Stimulated activated CD8-positive, alpha-beta memory T cell treated with anti-CD3 and anti-CD28 coated beads, Interleukin-4, amount 100 ng/mL, for 4 hours (primary cell): ENCODE measurements around the gene SECISBP2.
"Not testable (repeated sequence)": the region's sequence is repeated elsewhere in the genome, so short reads cannot be mapped to it uniquely, and the experiment has no call there.

Experiments
- DNase-seq, 2 donors: peaks; one replicate each; pipeline ENCODE4 v3.0.0-alpha.2; 2020; ENCODE audit warnings: low read depth in 2 of 2, low spot score in 1 of 2

Gene SECISBP2

GRCh38 chr9:89363921-89364665, 45.8 kb downstream of the SECISBP2 start:
- DNase-seq, result no peak

DNA sequence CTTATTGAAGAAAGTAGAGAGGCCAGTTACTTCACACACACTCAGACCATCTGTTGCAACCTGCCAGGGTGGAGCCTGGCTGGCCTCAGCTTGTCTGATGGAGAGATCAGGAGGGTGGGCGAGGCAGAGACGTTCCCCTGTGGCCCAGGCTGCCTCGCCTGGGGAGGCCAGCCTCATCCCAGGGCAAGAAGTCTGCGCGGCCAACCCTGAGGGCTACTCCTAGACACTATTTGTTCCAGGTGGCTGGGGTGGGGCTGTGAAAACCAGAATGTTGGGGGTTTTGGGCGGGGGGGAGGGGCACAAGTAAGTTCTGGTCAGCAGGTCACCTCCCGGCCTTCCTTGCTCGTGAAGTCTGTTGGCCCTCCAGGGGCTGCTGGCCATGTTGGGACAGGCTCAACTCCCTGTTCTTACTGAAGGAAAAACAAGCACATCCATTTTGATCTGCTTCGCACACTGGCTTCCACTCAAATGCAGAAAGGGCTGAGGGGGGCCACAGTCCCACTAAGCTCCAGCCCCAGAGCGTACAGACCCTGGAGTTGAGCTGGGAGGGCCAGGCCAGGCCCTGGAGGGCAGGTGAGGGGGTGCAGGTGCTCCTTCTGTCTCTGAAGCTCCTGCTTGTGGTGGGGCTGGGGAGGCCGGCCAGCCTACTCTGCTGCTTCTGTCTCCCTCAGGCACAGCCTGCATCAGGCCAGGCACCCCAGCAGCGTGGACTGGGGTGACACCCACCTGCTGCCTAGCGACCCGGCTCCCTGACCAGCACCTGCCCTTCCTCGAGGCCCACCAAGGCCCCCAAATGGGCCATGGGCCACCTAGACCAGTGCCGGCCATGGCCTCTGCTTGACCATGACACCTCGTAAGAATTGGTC, 46.6 kb downstream of the SECISBP2 start:
- no peak for DNase-seq

DNA sequence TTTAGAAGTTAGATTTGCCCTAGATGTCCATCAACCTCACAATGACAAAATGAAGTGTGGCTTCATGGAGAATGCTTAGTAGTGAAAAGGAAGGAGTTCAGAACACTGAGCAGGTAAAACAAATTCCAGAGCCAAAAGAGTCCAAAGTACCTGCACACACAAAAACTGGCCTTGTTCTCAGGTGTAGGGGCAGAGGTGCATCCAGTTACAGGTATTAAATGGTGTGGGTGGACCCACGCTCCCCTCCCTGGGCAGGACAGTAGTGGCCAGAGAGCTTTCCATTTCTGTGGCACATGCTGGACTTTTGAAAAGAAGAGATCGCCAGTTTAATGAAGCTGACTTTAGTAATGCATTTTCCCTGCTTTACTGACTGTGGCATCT, 47.2 kb downstream of the SECISBP2 start:
- no peak for DNase-seq

GRCh38 chr9:89366711-89367110, 48.4 kb downstream of the SECISBP2 start:
- no peak for DNase-seq

DNA sequence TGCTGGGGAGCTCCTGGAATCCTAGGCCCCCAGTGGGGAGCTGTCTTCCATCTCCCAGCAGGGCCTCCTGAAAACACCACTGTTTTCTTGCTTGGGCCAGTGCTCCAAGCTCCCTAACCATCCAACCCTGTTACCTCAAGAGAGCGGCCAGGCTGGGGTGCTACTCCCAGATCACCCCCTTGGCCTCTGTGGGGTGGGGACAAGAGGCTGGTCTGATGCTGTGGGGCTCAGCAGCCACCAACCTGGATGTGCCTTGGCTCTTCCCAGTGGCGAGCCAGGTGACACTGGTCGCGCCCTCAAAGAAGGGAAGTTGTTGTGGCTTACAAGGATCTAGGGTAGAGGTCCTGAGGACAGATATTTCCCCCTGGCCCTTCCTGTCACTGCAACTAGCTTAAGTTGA, 49.0 kb downstream of the SECISBP2 start:
- no peak for DNase-seq

GRCh38 chr9:89367726-89368437, 49.6 kb downstream of the SECISBP2 start:
- DNase-seq, result no peak

DNA sequence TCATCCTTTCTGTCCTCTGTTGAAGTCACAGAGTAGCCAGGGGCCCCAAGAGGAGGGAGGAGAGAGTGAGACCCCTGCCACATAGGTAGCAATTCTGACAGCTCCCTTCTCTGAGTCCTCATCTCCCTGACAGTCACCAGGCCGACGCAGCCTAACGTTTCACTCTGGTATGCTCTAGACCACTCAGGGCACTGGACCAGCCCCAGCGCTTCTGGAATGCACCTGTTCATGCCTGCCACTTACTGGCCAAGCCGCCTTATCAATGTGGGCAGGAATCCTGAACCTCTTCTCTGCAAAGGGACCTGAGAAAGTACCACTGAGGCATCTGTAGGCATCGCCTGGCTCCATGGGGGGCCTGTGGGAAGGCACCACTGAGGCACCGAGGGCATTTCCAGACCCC, 50.2 kb downstream of the SECISBP2 start:
- DNase-seq, result no peak

- no peak for DNase-seq
Measured at GRCh38 chr9:89368978-89369377, 50.7 kb downstream of the SECISBP2 start.

- DNase-seq, result no peak
Measured at GRCh38 chr9:89370593-89370992, 52.3 kb downstream of the SECISBP2 start.

DNA sequence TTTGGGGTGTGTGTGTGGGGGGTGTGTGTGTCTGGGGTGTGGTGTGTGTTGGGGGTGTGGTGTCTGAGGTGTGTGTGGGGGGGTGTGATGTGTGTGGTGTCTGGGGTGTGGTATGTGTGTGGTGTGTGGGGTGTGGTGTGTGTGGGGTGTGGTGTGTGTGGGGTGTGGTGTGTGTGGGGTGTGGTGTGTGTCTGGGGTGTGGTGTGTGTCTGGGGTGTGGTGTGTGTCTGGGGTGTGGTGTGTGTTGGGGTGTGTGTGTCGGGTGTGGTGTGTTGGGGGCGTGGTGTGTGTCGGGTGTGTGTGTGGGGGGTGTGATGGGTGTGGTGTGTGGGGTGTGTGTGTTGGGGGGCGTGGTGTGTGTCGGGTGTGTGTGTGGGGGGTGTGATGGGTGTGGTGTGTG, 53.5 kb downstream of the SECISBP2 start:
- DNase-seq, result not testable (repeated sequence)

GRCh38 chr9:89372230-89372816, 54.0 kb downstream of the SECISBP2 start:
- peak in 1 of 2 donors; percentile 32 for DNase-seq

- DNase-seq, result no peak
Measured at GRCh38 chr9:89372979-89373378, 54.7 kb downstream of the SECISBP2 start.

GRCh38 chr9:89374176-89374575, 55.9 kb downstream of the SECISBP2 start:
- DNase-seq, result no peak

DNA sequence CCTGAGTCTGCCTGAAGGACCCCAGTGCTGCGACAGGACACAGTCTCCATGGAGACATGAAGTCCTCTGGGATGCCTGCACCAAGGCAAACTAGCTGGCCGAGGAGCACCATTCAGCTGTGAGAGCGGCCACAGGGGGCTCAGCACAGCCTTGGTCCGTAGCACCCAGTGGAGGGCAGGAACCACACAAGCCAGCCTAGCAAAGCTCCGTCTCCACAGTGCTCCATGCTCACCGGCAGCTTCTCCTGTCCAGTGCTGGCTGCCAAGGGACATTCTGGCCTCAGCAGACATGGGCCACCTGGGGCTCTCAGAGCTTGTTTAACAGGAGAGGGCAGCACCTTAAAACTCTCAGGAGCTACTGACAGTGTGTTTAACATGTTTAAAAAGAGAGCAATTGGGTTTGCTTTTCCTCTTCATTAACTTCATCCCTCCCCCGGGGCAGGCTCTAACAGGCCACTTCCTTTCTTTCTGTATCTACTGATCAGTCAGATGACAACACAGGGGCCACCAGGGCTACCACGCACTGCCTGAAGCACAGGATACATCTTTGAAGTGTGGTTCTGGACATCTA, 57.0 kb downstream of the SECISBP2 start:
- DNase-seq, result no peak

DNA sequence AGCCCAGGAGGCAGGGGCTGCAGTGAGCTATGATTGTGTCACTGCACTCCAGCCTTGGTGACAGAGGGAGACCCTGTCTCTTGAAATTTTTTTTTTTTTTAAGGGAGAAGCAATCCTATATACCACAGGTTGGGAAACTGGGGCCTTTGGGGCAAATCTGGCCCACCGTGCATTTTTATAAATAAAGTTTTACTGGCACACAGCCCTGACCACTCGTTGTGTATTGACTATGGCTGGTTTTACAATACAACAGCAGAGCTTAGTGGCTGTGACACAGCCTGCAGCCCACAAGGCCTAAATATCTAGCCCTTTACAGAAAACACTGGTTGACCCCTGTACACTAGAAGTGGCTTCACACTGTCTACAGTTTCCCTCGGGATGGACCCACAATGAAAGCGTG, 58.0 kb downstream of the SECISBP2 start:
- DNase-seq, result no peak

GRCh38 chr9:89376741-89377351, 58.5 kb downstream of the SECISBP2 start:
- DNase-seq, result no peak

DNA sequence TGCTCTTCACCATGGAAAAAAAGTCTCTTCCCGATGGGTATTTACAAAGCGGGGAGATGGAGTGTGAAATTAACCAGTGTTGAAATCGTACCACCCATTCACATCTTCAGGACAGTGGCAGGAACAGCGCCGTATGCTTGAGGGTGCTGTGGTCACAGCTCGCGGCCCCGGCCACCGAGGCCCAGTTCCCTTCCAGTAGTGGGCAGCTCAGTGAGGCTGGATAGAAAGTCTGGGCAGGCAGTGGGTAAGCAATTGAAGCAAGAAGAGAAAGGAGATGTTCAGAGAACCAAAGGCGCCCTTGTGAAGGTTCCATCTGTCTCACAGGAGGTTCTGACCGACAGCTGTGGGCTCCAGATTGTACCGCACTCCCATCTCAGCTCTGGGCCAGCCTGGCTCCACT, 59.1 kb downstream of the SECISBP2 start:
- no peak for DNase-seq

DNA sequence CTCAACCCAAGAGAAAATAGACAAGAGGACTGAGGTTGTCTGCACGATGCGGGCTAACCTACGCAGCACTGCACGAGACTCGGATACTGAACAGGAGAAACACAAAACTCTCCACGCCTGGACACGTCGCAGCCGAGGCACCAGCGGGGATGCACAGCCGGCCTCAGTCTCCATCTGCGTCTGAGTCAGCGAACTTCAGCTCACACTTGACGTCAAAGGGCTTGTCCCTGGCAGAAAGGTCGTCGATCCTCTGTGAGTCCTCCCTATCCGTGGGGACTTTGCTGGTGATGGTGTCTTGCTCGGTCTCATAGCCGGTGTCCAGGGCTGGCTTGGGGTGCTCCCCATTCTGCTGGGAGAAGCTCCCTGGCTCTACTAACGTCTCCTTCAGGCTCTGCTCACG, 60.2 kb downstream of the SECISBP2 start:
- DNase-seq, result no peak

GRCh38 chr9:89379031-89379430, 60.7 kb downstream of the SECISBP2 start:
- no peak for DNase-seq

- no peak for DNase-seq
Measured at GRCh38 chr9:89379508-89380115, 61.3 kb downstream of the SECISBP2 start.
